NCI-H2107 (cell line): ENCODE data around the gene SLC48A1.
"Not testable (repeated sequence)": the region's sequence is repeated elsewhere in the genome, so short reads cannot be mapped to it uniquely, and the experiment has no call there.

ENCODE experiments used
- DNase-seq: peaks from one replicate; lab custom pipeline; 2025; lab: John Stamatoyannopoulos, UW

The SLC48A1 gene

DNA sequence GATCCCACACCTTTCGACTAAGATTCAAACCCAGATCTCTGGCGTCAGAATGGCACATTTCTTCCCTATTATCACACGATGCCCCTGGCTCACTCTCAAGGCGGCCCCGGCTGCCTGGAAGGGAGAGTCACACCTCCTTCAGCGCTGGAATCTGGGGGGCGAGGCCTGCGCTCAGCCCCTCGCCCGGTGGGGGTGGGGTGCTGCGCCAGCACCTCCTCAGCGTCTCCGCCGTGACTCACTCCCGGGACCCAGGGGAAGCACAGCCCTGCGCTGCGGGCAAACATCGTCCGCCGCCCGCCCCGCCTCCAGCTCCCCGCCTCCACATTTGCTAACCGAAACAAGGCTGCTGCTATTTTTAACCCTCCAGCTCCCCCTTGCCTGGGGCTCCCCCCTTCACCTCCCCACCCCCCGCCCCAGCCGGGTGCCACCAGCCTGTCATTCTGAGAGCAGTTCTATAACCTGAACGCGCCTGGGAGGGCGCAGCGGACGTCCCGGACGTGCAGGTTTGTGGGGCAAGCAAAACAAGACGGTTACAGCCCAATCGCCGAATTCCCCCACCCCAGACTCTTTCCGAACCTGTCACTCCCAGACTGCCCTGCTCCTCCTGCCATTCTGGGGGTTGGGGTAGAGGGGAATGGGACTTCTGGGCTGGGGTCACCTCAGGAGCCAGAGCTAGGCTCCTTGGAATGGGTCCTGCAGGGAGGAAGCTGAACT is 39.9 kb downstream of the SLC48A1 start:
- DNase-seq = no peak

DNA sequence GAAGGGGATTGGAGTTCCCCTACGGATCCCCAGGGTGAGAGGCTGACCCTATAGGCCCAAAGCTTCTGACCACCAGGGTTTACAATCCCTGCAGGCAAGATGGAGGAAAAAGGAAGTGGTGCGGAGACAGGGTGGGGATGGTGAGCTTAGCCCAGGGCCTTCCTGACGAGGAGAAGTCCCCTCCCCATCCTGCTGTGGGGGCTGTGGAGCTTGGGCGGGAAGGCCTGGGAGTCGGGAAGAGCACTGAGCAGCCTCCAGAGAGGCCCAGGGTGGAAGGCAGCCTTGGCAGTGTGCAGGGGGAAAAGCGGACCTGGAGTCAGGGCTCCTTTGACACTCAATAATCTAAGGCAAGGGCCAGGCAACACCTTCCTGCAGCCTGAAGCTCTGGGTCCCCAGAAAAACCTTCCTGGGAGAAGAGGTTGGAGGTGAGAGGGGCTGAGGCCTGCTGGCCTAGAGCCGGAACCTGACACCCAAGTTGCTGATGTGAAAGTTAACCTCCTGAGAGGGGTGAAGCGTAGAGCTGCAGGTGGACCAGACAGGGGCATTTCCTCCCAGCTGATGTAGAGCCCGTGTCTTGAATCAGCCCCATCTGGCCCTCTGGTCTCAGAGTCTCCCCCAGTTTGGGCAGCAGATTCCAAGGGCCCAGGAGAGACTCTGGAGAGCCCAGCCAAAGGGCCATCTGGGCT is 40.6 kb downstream of the SLC48A1 start:
- no peak for DNase-seq

DNA sequence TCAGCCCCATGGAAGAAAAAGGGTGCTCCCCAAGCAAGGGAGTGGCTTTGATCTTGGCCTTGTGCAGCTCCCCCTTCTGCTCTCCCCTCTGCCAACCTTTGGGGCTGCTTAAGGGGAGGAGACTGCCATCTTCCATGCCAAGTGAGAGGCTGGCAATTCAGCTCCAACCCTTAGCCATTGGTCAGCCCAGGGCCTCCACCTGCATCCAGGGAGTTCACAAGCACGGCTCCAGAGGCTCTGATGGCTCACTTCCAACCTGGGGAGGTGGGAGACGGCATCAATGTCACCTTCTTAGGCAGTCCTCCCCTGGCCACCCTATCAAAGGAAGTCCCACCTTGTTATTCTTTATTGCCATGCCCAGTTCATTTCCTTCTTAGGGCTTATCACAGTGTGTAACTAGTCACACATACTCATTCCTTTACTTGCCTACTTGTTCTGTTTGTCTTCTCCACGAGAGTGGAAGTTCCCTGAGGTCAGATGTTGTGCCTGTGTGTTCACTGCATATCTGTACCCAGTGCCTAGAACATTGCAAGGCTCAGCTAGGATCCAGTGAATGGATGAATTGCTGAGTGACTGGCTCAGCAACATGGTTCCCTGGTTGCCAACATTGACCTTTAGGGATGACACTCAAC is 41.6 kb downstream of the SLC48A1 start:
- no peak for DNase-seq

DNA sequence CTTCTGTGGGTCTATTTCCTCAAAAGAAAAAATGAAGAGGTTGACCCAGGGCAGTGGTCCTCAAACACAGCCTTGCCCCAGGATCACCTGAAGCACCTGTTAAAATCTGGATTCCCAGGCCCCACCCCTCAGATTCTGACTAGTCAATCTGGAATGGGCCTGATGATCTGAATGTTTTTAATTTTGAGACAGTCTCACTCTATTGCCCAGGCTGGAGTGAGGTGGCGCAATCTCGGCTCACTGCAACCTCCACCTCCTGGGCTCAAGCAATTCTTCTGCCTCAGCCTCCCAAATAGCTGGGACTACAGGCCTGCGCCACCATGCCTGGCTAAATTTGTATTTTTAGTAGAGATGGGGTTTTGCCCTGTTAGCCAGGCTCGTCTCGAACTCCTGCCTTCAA is 42.4 kb downstream of the SLC48A1 start:
- not testable (repeated sequence) for DNase-seq

DNA sequence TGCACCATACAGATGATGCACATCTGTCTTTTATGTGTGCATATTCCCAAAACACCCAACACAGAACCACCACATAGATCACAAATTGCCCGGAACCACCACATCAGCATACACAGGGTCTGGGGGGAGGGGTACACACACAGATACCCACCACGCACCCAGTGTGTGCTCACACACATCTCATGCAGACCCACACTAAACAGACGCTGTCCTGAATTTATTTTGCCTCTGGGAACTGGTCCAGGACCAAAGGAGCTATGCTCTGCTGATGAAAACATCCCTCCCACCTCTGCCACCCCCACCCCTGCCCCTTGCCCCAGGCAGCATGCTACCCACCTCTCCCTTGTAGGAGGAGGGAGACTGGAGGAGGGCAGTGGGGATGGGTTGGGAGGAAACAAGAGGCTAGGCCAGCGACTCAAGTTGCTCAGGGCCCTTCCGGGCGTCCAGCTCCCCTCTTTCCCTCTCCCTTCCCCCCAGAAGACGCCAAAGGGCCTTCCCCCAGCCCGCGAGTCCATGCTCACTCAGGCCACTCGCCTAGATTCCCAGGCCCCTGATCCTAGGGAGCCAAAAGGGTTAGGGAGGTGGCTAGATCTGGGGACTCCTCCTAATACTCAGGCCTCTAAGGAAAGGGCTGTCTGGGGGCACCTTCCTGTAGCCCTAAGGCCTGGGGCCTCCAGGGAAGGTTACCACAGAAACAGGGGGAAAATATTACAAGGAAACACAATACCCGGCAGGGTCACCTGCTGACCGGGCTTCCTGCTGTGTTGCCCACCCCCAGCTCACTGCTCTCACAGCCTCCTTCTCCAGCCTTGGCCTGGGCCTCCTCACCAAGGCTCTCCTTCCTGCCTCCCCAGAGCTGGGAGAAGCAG is 43.6 kb downstream of the SLC48A1 start:
- DNase-seq = no peak

DNA sequence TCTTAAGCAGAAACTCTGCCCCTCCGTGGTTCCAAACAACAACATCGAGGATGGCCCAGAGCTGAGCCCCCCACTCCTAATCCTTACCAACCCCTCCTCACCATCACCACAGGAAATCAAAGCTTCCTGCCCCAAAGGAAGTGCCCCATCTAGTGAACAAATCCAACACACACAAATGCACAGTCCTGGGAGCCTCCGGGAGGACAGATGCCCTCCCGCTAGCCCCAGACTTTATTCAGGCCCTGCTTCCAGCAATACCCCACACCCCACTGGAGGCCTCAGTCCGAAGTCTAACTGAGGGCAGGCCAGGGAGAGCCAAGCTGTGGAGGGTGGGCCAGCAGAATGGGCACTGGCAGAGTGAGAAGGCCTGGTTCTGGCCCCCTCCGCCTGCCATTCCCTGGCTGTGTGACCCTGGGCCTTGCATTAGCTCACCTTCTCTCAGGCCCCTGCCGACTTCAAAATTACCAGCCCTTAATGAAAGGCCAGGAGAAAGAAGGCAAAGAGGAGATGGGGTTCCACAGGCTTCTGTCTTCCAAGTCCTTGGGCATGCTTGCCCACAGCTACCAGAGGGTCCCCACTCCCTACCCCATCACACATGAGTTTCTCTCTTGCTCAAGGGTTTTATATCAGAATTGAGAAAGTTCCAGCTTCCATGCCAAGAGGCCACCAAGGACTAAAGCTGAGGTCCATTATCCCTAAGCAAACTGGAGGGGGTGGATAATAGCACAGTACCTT is 44.4 kb downstream of the SLC48A1 start:
- no peak for DNase-seq

DNA sequence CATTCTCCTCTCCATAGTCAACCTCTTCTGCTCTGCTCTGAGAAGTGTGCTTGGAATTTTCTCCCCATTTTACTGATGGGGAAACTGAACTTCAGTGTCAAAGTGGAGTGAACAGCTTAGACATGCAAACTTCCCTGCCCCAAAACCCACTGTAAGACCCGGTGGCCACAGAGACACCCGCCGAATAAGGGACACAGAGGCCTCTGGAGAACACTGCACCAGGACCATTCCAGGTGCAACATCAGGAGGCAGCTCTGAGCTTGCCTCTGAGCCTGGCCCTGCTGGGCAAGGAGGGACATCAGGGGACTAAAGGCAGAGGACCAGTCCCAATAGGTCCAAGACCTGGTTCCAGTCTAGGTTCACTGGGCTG is 45.0 kb downstream of the SLC48A1 start:
- no peak for DNase-seq

DNA sequence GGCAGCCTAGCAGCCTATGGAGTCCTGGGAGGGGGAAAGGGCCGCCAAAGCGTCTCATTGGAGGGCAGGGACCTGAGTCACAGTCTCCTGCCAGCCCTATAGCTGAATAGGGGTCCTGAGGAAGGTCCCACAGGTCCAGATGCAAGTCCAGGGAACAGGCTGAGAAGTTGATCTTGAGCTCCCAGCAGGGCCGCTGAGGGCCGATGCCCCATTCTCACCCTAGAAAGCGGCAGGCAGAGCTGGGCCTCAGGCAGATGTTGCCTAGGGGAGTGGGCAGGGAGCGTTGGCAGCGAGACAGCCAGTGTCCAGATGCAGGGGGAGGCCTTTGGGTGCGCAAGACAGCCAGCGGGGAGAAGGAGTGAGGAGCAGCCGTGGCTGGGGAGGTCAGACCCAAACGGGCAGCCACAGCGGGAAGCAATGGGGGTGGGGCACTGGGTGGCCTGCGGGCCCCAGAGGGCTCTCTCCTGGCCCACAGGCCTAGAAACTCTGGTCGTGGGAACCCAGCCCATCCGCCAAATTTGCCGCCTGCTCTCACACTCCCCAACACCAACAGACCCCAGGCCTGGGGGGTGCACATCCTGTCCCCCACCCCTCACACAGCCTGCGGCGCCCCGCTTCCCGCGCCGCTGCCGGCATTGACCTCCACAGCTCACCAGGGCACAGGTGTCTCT is 45.6 kb downstream of the SLC48A1 start:
- DNase-seq = no peak

DNA sequence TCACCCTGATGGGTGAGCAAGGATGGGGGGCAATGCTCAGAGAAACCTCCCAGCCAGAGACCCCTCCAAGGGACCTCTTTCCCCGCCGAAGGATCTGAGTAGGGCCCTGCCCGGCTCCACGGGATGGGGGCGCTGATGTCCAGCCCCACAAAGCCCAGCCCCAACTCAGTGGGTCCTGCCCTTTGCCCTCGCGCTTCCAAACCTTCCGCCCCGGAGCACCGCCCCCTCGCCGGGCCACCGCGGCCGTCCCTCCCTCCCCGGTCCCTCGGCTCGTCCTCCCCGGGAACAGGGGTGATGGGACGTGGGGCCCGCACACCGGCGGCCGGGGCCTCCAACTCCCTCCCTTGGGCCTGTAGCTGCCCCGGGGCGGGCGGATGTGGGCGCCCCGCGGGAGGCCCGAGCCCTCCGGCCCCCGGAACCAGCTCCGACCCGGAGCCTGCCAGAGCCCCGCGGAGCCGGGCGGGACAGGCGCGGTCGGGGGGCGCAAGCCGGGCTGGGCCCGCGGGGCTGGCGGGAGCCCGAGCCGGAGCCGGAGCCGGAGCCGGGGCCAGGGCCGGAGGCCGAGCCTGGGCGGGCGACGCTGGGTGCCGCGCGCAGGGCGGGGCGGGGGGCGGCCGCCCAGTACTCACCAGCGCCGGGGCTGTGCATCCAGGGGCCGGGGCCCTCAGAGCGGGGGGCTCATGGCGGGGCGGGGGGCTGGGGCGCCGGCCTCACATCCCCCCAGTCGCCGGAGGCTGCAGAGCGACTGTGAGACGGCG is 46.3 kb downstream of the SLC48A1 start:
- DNase-seq = no peak

DNA sequence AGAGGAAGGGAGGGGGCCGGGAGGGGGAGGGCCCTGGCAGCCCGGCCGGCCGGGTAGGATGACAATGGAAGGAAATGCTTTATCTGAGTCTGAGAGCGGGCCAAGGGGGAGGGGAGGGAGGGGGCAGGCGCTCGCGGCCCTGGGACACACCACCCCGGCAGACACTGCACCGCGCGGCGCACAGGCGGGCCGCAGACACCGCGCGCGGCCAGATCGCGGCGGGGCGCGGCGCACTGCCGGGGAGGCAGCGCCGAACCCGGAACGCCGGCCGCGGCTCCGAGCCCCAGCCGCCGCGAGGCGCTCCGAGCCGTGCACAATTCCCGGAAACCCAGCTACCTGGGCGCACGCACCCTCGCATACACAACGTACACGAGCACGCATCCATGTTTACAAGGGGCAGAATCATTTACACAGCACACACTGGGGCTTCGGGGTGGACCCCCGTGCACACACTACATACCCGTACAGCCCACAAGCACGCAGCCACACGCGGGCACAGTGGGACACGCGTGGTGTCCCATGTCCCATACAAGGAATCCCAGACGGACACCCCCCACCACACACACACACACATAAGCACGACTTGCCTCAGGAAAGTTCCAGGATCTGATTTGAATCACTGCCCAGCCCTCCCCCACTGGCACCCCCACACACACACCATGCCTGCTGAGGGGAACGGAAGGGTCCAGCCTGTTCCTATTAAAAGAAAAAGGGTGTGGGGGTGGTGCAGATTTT is 47.0 kb downstream of the SLC48A1 start, which contains the start of gene HDAC7:
Gene HDAC7, minus strand, starts transcription at position 8 of the 735 bp plus-strand sequence. CDS start 118 bp downstream, outside the sequence.
- no peak for DNase-seq

DNA sequence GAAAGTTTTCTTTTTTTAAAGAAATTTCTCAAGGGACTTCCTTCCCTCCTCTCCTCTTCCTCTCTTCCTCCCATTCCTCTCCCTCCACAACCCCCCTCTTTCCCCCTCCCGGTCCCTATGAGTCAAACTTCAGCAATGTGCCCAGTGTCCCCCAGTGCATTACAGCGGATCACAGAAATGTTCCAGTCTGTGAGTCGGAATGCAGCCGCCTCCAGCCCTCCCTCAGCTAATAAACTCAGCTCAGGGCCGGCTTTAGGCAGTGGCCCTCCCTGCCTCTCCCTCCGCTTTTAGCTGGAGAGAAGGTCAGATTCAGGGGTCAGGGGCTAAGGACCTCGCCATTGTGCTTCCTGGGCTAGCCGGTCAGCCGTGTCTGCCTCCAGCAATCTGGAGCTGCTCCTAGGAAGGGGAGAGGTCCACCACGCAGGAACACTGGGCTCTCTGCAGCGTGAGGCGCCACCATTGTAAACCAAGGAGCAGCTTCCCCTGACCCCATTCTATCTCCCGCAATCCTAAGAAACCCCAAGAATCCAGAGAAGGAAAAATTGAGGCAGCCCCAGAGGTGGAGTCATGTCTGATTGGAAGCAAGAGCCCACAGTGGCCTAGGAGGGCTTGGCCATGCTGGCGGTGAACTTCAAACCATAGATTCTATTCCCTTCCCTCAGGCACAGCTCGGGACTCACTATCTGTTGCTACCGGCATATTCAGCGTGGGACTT is 47.8 kb downstream of the SLC48A1 start:
- DNase-seq = no peak

DNA sequence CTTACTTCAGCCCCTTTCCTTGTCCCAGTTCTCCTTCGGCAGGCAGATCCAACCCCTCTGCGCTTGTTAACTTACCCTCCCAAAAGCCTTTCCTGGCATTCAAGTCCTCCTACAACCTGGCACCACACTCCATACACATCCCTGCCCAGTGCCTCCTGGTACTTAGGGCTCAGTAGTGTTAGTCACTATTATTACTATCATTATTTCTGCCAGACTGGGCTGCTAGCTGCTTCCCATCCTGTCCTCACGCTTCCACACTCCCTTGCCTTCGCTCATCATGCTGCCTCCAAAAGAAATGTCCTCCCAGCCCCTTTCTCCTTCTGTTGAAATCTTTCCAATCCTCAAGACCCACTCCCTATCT is 48.3 kb downstream of the SLC48A1 start:
- no peak for DNase-seq

DNA sequence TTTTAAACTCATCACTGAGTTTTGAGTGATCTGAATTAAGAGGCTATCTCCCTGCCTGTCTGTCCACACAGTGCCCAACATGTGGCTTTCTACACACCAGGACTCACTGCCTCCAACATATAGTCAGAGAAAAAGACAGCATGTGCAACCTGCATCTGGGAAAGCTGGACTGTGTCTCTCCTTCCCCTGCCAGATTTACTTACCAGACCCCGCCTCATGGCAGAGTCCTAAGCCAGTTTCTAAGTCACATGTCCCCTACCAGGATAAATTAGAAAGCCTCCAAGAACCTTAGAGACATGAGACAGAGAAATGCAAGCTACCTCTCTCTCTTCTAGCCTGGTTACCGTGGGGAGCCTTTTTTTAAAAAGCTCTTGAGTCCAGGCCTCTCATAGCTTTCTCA is 49.4 kb downstream of the SLC48A1 start:
- no peak for DNase-seq

DNA sequence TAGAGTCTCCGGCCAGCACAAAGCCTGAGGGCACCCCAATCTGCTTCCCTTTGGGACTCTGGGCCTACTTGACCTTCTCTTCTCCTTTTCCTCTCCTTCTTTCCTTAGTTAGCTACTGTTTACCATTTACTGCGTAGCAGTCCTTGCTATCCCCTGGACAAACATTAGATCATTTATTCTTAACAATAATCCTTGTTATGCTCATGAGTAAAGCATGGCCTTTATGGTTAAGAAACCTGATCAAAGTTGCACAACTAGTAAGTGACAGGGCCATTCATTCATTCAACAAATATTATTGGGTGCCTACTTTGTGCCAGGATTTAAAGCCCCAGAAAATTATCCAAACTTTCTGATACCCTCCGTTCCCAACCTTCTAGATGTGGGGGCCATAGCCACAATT is 49.8 kb downstream of the SLC48A1 start:
- DNase-seq = no peak

DNA sequence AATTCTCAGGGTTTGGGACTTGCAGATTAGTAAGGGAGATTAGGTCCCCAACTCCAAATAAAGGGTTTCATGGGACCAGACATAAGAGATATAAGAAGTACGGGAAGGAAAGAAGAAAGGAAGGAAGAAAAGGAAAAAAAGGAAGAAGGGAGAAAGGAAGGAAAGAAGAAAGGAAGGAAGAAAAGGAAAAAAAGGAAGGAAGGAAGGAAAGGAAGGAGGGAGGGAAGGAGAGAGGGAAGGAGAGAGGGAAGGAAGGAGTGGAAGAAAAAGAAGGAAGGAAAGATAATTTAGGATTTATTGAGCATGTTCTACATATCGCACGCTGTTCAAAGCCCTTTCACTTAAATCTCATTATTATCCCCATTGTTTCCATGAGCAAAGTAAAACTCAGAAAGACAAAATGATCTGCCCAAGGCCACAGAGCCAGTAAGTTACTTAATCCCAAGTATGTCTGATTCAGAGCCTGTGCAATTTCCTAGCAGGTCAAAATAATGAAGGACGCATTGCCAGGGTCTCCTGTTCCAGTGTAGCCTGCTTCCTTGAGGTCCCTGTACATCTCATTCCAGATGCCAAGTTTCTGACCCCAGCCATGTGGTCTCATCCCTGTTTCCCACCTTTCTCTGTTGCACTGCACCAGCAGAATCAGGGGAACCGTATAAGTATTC is 50.5 kb downstream of the SLC48A1 start:
- DNase-seq = no peak

DNA sequence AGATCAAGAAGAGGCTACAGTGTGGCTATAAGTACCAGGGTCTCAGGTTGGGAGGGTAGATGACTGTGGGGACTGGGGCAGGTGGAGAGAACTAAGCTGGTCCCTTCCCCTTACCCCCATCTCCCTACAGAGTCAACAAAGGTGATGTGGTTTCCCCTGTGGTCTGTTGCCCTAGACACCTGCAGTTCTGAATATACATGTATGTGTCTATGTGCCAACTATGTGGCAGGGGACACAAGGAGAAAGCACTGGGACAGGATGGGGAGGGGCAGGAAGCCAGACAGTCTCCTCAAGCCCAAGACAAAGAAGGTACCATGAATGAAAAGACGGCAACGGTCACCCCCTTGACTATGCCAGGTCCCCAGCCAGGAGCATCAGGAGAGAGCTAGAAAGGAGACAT is 51.2 kb downstream of the SLC48A1 start:
- no peak for DNase-seq

DNA sequence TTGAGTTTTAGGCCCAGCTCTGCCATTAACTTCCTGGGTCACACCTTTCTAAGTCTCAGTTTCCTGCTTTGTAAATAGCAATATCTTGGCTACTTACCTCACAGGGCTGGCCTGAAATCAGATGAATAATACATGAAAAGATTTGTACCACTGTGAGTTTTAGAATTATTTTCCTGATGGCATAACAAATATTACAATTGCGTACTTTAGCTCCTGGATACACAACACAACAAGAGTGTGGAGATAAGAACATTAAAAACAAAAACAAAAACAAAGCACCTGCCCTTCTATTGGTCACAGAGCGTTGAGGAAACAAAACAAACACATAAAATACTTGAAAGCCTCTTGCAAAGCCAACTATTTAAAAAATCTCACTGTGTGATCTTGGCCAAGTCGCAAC is 51.6 kb downstream of the SLC48A1 start:
- no peak for DNase-seq

DNA sequence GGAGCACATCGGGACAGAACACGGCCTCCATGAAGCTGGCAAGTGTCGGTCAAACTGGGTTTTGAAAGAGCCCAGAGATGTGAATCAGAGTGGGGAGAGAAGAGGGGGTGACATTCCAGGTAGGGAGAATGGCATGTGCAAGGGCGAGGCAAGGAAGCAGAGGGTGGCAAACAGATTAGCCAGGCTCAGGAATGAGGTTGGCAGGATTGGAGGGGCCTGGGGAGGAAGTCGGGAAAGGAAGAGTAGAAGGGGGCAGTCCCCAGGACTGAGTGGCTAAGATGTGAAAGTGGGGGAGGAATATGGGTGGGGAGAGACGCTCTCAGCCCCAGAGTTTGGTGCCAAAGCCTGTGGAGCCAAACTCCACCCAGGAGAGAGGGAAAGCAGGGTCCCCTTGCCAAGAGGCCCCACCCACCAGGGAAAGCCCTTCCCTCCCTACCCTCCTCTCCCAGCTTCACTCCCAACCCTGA is 52.2 kb downstream of the SLC48A1 start:
- DNase-seq = no peak
